SK-N-SH (cell line): ENCODE results near the gene RUFY3. TPM values are rescaled to one million over a fixed set of nuclear protein-coding genes. Genes with fewer than 3 reads are reported as not detected.

Experiments used
- CTCF ChIA-PET: fragments of 300-600, 350-600 bp; formaldehyde crosslinking; extraction: SDS; loops from one replicate; lab custom pipeline; 2021; lab: Yijun Ruan, JAX
- POLR2A ChIA-PET: fragments of 350-600 bp; sonication (Branson Sonifier 250); formaldehyde crosslinking; extraction: SDS; loops from one replicate; lab custom pipeline; 2020; ENCODE audit warnings: antibody characterized with exemption, inconsistent platforms; lab: Yijun Ruan, JAX
- DNase-seq: peaks from one replicate; pipeline ENCODE4 v3.0.0; 2012
- H2AFZ ChIP-seq: fragments of 200-600 bp; sonication (generic); 2 replicates; pipeline ENCODE4 v1.8.1; 2016; ENCODE audit warnings: antibody characterized with exemption, mild to moderate bottlenecking, low read depth
- H3F3A ChIP-seq: fragments of 200-600 bp; sonication (generic); replicated peaks from 2 replicates; pipeline ENCODE3; 2016; ENCODE audit warnings: antibody characterized with exemption, mild to moderate bottlenecking; ENCODE audit not compliant: insufficient read depth
- H3K27ac ChIP-seq, 2 experiments: fragments of 200-500 bp in 1 of 2; fragments of 200-600 bp in 1 of 2; sonication (Bioruptor generic) in 1 of 2; sonication (generic), shearing (Covaris generic) in 1 of 2; 2 replicates each; pipeline versions ENCODE4 v1.5.1 to v1.6.1; 2014 to 2016; ENCODE audit warnings: low read depth in 2 of 2, inconsistent platforms in 1 of 2, low read length in 1 of 2, mild to moderate bottlenecking in 1 of 2, mixed read lengths in 1 of 2
- H3K27me3 ChIP-seq: fragments of 200-600 bp; sonication (generic), shearing (Covaris generic); 2 replicates; pipeline ENCODE4 v1.6.1; 2016; ENCODE audit warnings: mixed run types; ENCODE audit not compliant: insufficient read depth
- H3K36me3 ChIP-seq, 2 experiments: fragments of 200-500 bp in 1 of 2; fragments of 200-600 bp in 1 of 2; sonication (Bioruptor generic) in 1 of 2; sonication (generic) in 1 of 2; replicated peaks in 1 of 2; 2 replicates each; pipeline versions ENCODE3 to v1.5.1; 2014 to 2016; ENCODE audit warnings: low read length in 1 of 2, mild to moderate bottlenecking in 1 of 2; ENCODE audit not compliant: insufficient read depth in 2 of 2, control insufficient read depth in 1 of 2
- H3K4me1 ChIP-seq, 2 experiments: fragments of 200-500 bp in 1 of 2; fragments of 200-600 bp in 1 of 2; sonication (Bioruptor generic) in 1 of 2; sonication (generic), shearing (Covaris generic) in 1 of 2; 2 replicates each; pipeline versions ENCODE4 v1.5.1 to v1.6.1; 2014 to 2016; ENCODE audit warnings: low read depth in 1 of 2, low read length in 1 of 2, mixed run types in 1 of 2; ENCODE audit not compliant: insufficient read depth in 2 of 2, control insufficient read depth in 1 of 2
- H3K4me2 ChIP-seq: fragments of 200-600 bp; sonication (generic), shearing (Covaris generic); 2 replicates; pipeline ENCODE4 v1.6.1; 2017; ENCODE audit warnings: mixed run types
- H3K4me3 ChIP-seq, 2 experiments: fragments of 200-500 bp in 1 of 2; fragments of 200-600 bp in 1 of 2; sonication (Bioruptor generic) in 1 of 2; sonication (generic), shearing (Covaris generic) in 1 of 2; 2 replicates each; pipeline versions ENCODE4 v1.5.1 to v1.8.1; 2014 to 2016; ENCODE audit warnings: low read depth in 2 of 2, inconsistent platforms in 1 of 2, low read length in 1 of 2, mild to moderate bottlenecking in 1 of 2, mixed read lengths in 1 of 2, moderate library complexity in 1 of 2
- H3K79me2 ChIP-seq: fragments of 200-600 bp; sonication (generic); 2 replicates; pipeline ENCODE4 v1.8.1; 2017; ENCODE audit warnings: mild to moderate bottlenecking; ENCODE audit not compliant: insufficient read depth
- H3K9ac ChIP-seq: fragments of 200-600 bp; sonication (generic); 2 replicates; pipeline ENCODE4 v1.6.1; 2017; ENCODE audit warnings: mixed run types
- H3K9me2 ChIP-seq: fragments of 200-600 bp; sonication (generic); 2 replicates; pipeline ENCODE4 v1.6.1; 2017; ENCODE audit warnings: mixed run types
- H3K9me3 ChIP-seq: fragments of 200-600 bp; sonication (generic); 2 replicates; pipeline ENCODE4 v1.6.1; 2017; ENCODE audit warnings: mixed run types, mild to moderate bottlenecking, moderate library complexity
- H4K20me1 ChIP-seq: fragments of 200-600 bp; sonication (generic); 2 replicates; pipeline ENCODE4 v1.6.1; 2017; ENCODE audit warnings: mild to moderate bottlenecking, mixed run types; ENCODE audit not compliant: insufficient read depth
- CHD2 ChIP-seq: fragments of 150-350 bp; IDR thresholded peaks from 2 replicates; pipeline ENCODE4 v1.6.1; 2018; ENCODE audit warnings: low read length; ENCODE audit not compliant: partially characterized antibody
- ELF1 ChIP-seq: IDR thresholded peaks from 2 replicates; pipeline ENCODE4 v1.4.0; 2012
- EP300 ChIP-seq, 2 experiments: IDR thresholded peaks; 2 replicates each; pipeline versions ENCODE4 v1.4.0 to v1.6.1; 2012; ENCODE audit warnings: borderline replicate concordance in 1 of 2, low read depth in 1 of 2, low read length in 1 of 2
- EZH2phosphoT487 ChIP-seq: fragments of 200-600 bp; sonication (generic); IDR thresholded peaks from 2 replicates; pipeline ENCODE4 v1.6.1; 2017; ENCODE audit warnings: low read depth, mixed run types, mild to moderate bottlenecking, antibody characterized with exemption, moderate library complexity, borderline replicate concordance
- FOSL2 ChIP-seq: IDR thresholded peaks from 2 replicates; pipeline ENCODE4 v1.4.0; 2012; ENCODE audit warnings: low read depth, mild to moderate bottlenecking, moderate library complexity, borderline replicate concordance
- GABPA ChIP-seq: IDR thresholded peaks from 2 replicates; pipeline ENCODE4 v1.4.0; 2012; ENCODE audit warnings: low read depth, mild to moderate bottlenecking
- NRF1 ChIP-seq: IDR thresholded peaks from 2 replicates; pipeline ENCODE4 v1.6.1; 2012; ENCODE audit warnings: low read depth, mild to moderate bottlenecking, low read length
- RAD21 ChIP-seq: IDR thresholded peaks from 2 replicates; pipeline ENCODE4 v1.6.1; 2012; ENCODE audit warnings: mild to moderate bottlenecking, low read length
- RCOR1 ChIP-seq: fragments of 150-350 bp; IDR thresholded peaks from 2 replicates; pipeline ENCODE4 v1.6.1; 2017; ENCODE audit warnings: antibody characterized with exemption, low read length
- RXRA ChIP-seq: IDR thresholded peaks from 2 replicates; pipeline ENCODE4 v1.4.0; 2012; ENCODE audit warnings: low read depth, mild to moderate bottlenecking, borderline replicate concordance
- SIN3A ChIP-seq: IDR thresholded peaks from 2 replicates; pipeline ENCODE4 v1.6.1; 2012; ENCODE audit warnings: low read depth, mild to moderate bottlenecking, low read length, moderate library complexity, borderline replicate concordance
- TCF12 ChIP-seq: IDR thresholded peaks from 2 replicates; pipeline ENCODE4 v1.4.0; 2012
- TEAD4 ChIP-seq: IDR thresholded peaks from 2 replicates; pipeline ENCODE4 v1.4.0; 2012; ENCODE audit warnings: mild to moderate bottlenecking, borderline replicate concordance; ENCODE audit not compliant: insufficient read depth
- YY1 ChIP-seq: IDR thresholded peaks from 2 replicates; pipeline ENCODE4 v1.4.0; 2012; ENCODE audit warnings: low read depth, mild to moderate bottlenecking
- WGBS: methylation state at CpG from one replicate; pipeline ENCODE4 v1.1.6; 2017; ENCODE audit warnings: low lambda C conversion rate; 5-methylcytosine and 5-hydroxymethylcytosine counted together
- polyA plus RNA-seq, 3 experiments: library from polyadenylated mRNA; depleted of rRNA; stranded (reverse); fragments of >200 nt; gene quantifications; 2 replicates each; pipeline ENCODE4 v1.2.3, GENCODE V29; 2012
- TF ChIP-seq, protein P1 (sequence below): IDR thresholded peaks from 2 replicates; pipeline ENCODE4 v1.4.0; 2012; ENCODE audit warnings: low read depth
- TF ChIP-seq, protein P2 (sequence below): IDR thresholded peaks from 2 replicates; pipeline ENCODE4 v1.4.0; 2012; ENCODE audit warnings: low read depth, borderline replicate concordance

RUFY3 gene
- polyA plus RNA-seq, 1 of the 3 experiments (the other 2 are of a cell fraction): 22.8 TPM

DNA sequence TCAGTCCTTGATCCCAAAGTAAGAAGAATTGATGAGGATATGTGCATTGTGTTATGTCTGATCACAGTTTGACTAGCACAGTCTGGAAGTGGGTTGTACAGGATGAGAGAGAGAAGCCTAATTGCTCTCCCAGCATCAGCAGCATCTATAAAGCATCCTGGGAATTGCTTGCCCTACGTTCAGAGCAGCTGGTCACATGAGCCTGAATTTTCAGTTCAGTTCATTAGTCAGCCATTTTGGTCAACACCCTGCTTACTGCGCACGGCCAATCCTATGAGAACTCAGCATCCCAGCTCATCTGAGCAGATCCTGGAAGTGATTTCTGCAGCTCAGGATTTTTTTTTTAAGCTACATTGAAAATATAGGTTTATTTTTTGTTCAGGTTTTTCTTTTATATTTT lies at the start of gene RUFY3 (continued):
- TF ChIP-seq CHD2 (peak; percentile 90), TCF12 (no peak), SIN3A (no peak), EZH2phosphoT487 (no peak), RXRA (no peak), YY1 (peak; percentile 87; the same call in 1 of the 2 replicates), TEAD4 (no peak), EP300 (IDR thresholded peaks at IDR 0.05; ENCODE audit: borderline replicate concordance in 1 of 2, low read depth in 1 of 2, low read length in 1 of 2) (peak in 1 of 2 experiments; percentile 57; a peak in 1 of 4 replicates), ELF1 (0 out of 2 replicates have a peak, but pooled peaks have one; percentile 9)
- TF ChIP-seq, protein P1, sequence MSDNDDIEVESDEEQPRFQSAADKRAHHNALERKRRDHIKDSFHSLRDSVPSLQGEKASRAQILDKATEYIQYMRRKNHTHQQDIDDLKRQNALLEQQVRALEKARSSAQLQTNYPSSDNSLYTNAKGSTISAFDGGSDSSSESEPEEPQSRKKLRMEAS: peak; percentile 55; the same call in 1 of the 2 replicates
- TF ChIP-seq, protein P2, sequence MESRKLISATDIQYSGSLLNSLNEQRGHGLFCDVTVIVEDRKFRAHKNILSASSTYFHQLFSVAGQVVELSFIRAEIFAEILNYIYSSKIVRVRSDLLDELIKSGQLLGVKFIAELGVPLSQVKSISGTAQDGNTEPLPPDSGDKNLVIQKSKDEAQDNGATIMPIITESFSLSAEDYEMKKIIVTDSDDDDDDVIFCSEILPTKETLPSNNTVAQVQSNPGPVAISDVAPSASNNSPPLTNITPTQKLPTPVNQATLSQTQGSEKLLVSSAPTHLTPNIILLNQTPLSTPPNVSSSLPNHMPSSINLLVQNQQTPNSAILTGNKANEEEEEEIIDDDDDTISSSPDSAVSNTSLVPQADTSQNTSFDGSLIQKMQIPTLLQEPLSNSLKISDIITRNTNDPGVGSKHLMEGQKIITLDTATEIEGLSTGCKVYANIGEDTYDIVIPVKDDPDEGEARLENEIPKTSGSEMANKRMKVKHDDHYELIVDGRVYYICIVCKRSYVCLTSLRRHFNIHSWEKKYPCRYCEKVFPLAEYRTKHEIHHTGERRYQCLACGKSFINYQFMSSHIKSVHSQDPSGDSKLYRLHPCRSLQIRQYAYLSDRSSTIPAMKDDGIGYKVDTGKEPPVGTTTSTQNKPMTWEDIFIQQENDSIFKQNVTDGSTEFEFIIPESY: no peak

DNA sequence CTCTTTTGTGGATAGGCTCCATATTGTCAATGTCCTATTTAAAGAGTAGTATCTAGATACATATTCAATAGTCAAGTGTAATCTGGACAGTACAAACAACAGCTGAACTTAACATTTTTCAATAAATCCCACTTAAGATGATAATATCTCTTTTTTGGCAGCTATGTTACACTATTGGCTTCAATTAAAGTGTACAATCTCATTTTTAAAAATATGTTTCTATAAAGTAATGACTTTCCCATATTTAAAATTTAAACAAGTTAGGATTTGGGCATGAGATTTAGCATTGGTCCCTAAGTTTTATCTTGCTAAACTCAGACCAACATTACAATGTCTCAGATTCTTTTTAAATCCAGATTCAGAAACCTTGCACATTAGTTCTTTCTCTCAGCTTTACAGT lies 47.6 kb upstream of the RUFY3 start:
- Histone ChIP-seq H3K9ac (no peak overlapping the region), H3K9me3 (no peaks in the 10 kb centered on the region), H3K27me3 (no peaks in the 10 kb centered on the region; the same call in 1 of the 2 replicates), H3F3A (no peaks in the 10 kb centered on the region), H3K9me2 (no peaks in the 10 kb centered on the region), H3K36me3 (no peaks in the 10 kb centered on the region), H3K4me2 (no peak overlapping the region), H2AFZ (no peak overlapping the region), H3K4me1 (no peaks in the 10 kb centered on the region), H3K79me2 (no peaks in the 10 kb centered on the region), H3K27ac (no peak overlapping the region), H4K20me1 (no peaks in the 10 kb centered on the region), H3K4me3 (no peak overlapping the region)
- TF ChIP-seq FOSL2: no peak
- no peak for TF ChIP-seq RCOR1
- POLR2A ChIA-PET: no interaction called here
- CTCF ChIA-PET: interaction anchor here (0.6 to 1.5 kb wide), 4 partner anchors 13 to 31 kb away, joined by 3 to 4 read pairs (median 3); no protein-coding TSS in a partner anchor
- DNase-seq: no peak

DNA sequence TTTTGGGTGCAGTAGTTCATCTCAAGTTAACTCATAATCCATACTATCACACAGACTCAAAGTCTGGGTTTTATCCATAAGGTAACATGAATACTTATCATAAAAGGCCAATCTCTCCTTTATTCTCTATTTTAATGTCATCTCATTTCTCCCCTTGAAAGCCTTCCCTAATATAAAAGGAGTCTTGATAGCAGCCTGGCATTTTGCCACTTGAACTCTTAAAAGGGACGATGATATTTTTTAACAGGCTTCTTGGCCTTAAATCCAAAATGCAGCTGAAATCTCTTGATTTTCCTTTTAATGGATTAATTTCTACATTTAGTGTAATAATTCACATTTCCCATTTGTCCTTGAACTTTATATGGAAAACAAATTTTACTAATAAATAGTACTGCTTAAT lies 47.0 kb upstream of the RUFY3 start:
- Histone ChIP-seq H3K36me3 (no peaks in the 10 kb centered on the region), H2AFZ (0 out of 2 replicates have a peak overlapping the region, but pooled peaks have one; percentile 14), H4K20me1 (no peaks in the 10 kb centered on the region), H3K4me3 (no peak overlapping the region), H3K9ac (no peak overlapping the region), H3K79me2 (no peaks in the 10 kb centered on the region), H3K9me3 (no peaks in the 10 kb centered on the region), H3F3A (no peaks in the 10 kb centered on the region), H3K4me2 (no peak overlapping the region), H3K9me2 (no peaks in the 10 kb centered on the region), H3K27me3 (no peaks in the 10 kb centered on the region; the same call in 1 of the 2 replicates), H3K4me1 (no peaks in the 10 kb centered on the region), H3K27ac (no peak overlapping the region)
- no peak for DNase-seq
- WGBS: 26% methylated on average over 1 of the region's 1 CpG
- POLR2A ChIA-PET: no interaction called here
- CTCF ChIA-PET: no interaction called here
- TF ChIP-seq GABPA: no peak
- no peak for TF ChIP-seq RAD21
- TF ChIP-seq TEAD4: no peak
- no peak for TF ChIP-seq NRF1
- TF ChIP-seq ELF1: no peak
